ENCODE results near the gene BCAR3.

DNA sequence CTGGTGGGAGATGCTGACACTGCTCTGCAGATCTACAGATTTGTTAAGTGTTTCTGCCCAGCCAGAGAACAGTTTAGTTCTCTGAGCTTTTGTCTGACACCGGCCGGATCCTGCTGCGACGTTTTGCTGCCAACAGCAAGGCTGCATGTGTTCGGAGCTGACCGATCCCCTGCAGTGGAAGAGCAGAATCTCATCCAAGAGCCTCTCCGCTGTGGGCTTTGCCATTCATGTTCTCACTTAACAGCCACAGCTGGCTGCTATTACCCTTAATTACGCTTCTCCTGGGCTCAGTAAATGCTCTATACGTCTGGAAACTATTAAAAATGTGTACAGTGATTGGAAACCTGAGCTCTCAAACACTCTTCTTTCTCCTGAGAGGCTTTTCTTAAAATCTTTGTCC, 105.3 kb downstream of the BCAR3 start:
- TF ChIP-seq, protein P1, sequence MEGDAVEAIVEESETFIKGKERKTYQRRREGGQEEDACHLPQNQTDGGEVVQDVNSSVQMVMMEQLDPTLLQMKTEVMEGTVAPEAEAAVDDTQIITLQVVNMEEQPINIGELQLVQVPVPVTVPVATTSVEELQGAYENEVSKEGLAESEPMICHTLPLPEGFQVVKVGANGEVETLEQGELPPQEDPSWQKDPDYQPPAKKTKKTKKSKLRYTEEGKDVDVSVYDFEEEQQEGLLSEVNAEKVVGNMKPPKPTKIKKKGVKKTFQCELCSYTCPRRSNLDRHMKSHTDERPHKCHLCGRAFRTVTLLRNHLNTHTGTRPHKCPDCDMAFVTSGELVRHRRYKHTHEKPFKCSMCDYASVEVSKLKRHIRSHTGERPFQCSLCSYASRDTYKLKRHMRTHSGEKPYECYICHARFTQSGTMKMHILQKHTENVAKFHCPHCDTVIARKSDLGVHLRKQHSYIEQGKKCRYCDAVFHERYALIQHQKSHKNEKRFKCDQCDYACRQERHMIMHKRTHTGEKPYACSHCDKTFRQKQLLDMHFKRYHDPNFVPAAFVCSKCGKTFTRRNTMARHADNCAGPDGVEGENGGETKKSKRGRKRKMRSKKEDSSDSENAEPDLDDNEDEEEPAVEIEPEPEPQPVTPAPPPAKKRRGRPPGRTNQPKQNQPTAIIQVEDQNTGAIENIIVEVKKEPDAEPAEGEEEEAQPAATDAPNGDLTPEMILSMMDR (IDR thresholded peaks at IDR 0.05): no peak
- no peak for TF ChIP-seq POLR2A (IDR thresholded peaks at IDR 0.05)

Data from Peyer's patch (tissue), 4 donors.